H9 (cell line): ENCODE measurements around the gene RBFOX1. TPM values are rescaled to one million over a fixed set of nuclear protein-coding genes. Genes with fewer than 3 reads are reported as not detected.

Experiments used
- DNase-seq: peaks from one replicate; pipeline ENCODE4 v3.0.0-alpha.2; 2017
- H2AFZ ChIP-seq: one replicate; pipeline ENCODE4 v1.6.1; 2013; ENCODE audit warnings: mild to moderate bottlenecking, low read length, control low read depth, moderate library complexity
- H2AK5ac ChIP-seq: 2 replicates; pipeline ENCODE4 v1.6.1; 2013; ENCODE audit warnings: low read length, control low read depth, mixed read lengths; ENCODE audit not compliant: insufficient read length
- H2BK120ac ChIP-seq: one replicate; pipeline ENCODE4 v1.6.1; 2013; ENCODE audit warnings: low read depth, mild to moderate bottlenecking, low read length, control low read depth, inconsistent platforms; ENCODE audit not compliant: poor library complexity, severe bottlenecking
- H2BK12ac ChIP-seq: 2 replicates; pipeline ENCODE4 v1.6.1; 2013; ENCODE audit warnings: low read length, control low read depth, mixed read lengths, low read depth; ENCODE audit not compliant: insufficient read length
- H2BK15ac ChIP-seq: 2 replicates; pipeline ENCODE4 v1.6.1; 2013; ENCODE audit warnings: low read depth, low read length, control low read depth
- H2BK20ac ChIP-seq: one replicate; pipeline ENCODE4 v1.6.1; 2013; ENCODE audit warnings: low read depth, mild to moderate bottlenecking, low read length, control low read depth, inconsistent platforms; ENCODE audit not compliant: poor library complexity, severe bottlenecking
- H2BK5ac ChIP-seq: 2 replicates; pipeline ENCODE4 v1.6.1; 2013; ENCODE audit warnings: low read length, control low read depth, mixed read lengths; ENCODE audit not compliant: insufficient read length
- H3K14ac ChIP-seq: 2 replicates; pipeline ENCODE4 v1.6.1; 2013; ENCODE audit warnings: low read length, control low read depth; ENCODE audit not compliant: insufficient read depth
- H3K18ac ChIP-seq: 2 replicates; pipeline ENCODE4 v1.6.1; 2013; ENCODE audit warnings: low read depth, mild to moderate bottlenecking, mixed read lengths, low read length, control low read depth; ENCODE audit not compliant: insufficient read length
- H3K23ac ChIP-seq: 2 replicates; pipeline ENCODE4 v1.6.1; 2013; ENCODE audit warnings: low read length, control low read depth, mixed read lengths, low read depth; ENCODE audit not compliant: insufficient read length
- H3K23me2 ChIP-seq: 2 replicates; pipeline ENCODE4 v1.6.1; 2013; ENCODE audit warnings: low read depth, mild to moderate bottlenecking, mixed read lengths, low read length, control low read depth; ENCODE audit not compliant: insufficient read length, poor library complexity, severe bottlenecking
- H3K27ac ChIP-seq: 2 replicates; pipeline ENCODE4 v1.5.1; 2013; ENCODE audit warnings: low read length, control low read depth, mixed read lengths, low read depth; ENCODE audit not compliant: insufficient read length
- H3K27me3 ChIP-seq: 2 replicates; pipeline ENCODE4 v1.6.1; 2013; ENCODE audit warnings: low read length, control low read depth, inconsistent platforms; ENCODE audit not compliant: insufficient read depth
- H3K4ac ChIP-seq: 2 replicates; pipeline ENCODE4 v1.6.1; 2013; ENCODE audit warnings: low read depth, mild to moderate bottlenecking, control low read depth, inconsistent platforms, low read length, moderate library complexity
- H3K4me1 ChIP-seq: 2 replicates; pipeline ENCODE4 v1.6.1; 2013; ENCODE audit warnings: low read length, control low read depth, inconsistent platforms; ENCODE audit not compliant: insufficient read depth
- H3K4me2 ChIP-seq: 2 replicates; pipeline ENCODE4 v1.6.1; 2013; ENCODE audit warnings: low read length, control low read depth, mixed read lengths; ENCODE audit not compliant: insufficient read length, insufficient read depth
- H3K56ac ChIP-seq: 2 replicates; pipeline ENCODE4 v1.6.1; 2013; ENCODE audit warnings: low read depth, mild to moderate bottlenecking, mixed read lengths, low read length, control low read depth; ENCODE audit not compliant: insufficient read length
- H3K79me1 ChIP-seq: 2 replicates; pipeline ENCODE4 v1.6.1; 2013; ENCODE audit warnings: low read depth, mild to moderate bottlenecking, moderate library complexity, low read length, control low read depth, inconsistent platforms; ENCODE audit not compliant: insufficient read depth, poor library complexity, severe bottlenecking
- H3K79me2 ChIP-seq: 2 replicates; pipeline ENCODE4 v1.6.1; 2013; ENCODE audit warnings: low read length, control low read depth, inconsistent platforms; ENCODE audit not compliant: insufficient read depth
- H3K9ac ChIP-seq: 2 replicates; pipeline ENCODE4 v1.6.1; 2013; ENCODE audit warnings: low read length, control low read depth, mixed read lengths; ENCODE audit not compliant: insufficient read length; ENCODE audit errors: extremely low read depth
- H3K9me3 ChIP-seq: one replicate; pipeline ENCODE4 v1.6.1; 2013; ENCODE audit warnings: low read depth, low read length, inconsistent platforms; ENCODE audit not compliant: control insufficient read depth
- H3T11ph ChIP-seq: one replicate; pipeline ENCODE4 v1.6.1; 2013; ENCODE audit warnings: mild to moderate bottlenecking, low read length, control low read depth, inconsistent platforms
- H4K20me1 ChIP-seq: one replicate; pipeline ENCODE4 v1.6.1; 2013; ENCODE audit not compliant: control insufficient read depth, insufficient read length, insufficient read depth
- H4K5ac ChIP-seq: 2 replicates; pipeline ENCODE4 v1.6.1; 2013; ENCODE audit warnings: low read depth, mild to moderate bottlenecking, mixed read lengths, low read length, control low read depth; ENCODE audit not compliant: insufficient read length
- H4K8ac ChIP-seq: replicated peaks from 2 replicates; pipeline ENCODE4 v1.6.1; 2013; ENCODE audit warnings: low read length, control low read depth, mixed read lengths, low read depth; ENCODE audit not compliant: insufficient read length
- H4K91ac ChIP-seq: 2 replicates; pipeline ENCODE4 v1.6.1; 2013; ENCODE audit warnings: low read depth, mild to moderate bottlenecking, moderate library complexity, mixed read lengths, low read length, control low read depth; ENCODE audit not compliant: insufficient read length
- H3K27ac Mint-ChIP-seq, 3 experiments: 2 replicates in 2 of 3; 3 replicates in 1 of 3; pipeline ENCODE4 v1.8.0; 2020 to 2021; ENCODE audit warnings: mixed read lengths in 3 of 3, mild to moderate bottlenecking in 1 of 3, moderate library complexity in 1 of 3
- H3K27me3 Mint-ChIP-seq: 2 replicates; pipeline ENCODE4 v1.8.0; 2021; ENCODE audit warnings: low read depth, mild to moderate bottlenecking, moderate library complexity, mixed read lengths
- H3K36me3 Mint-ChIP-seq, 3 experiments: 2 replicates in 2 of 3; 3 replicates in 1 of 3; pipeline ENCODE4 v1.8.0; 2020 to 2021; ENCODE audit warnings: low read depth in 3 of 3, mixed read lengths in 3 of 3; ENCODE audit not compliant: insufficient read depth in 1 of 3
- H3K4me1 Mint-ChIP-seq, 2 experiments: 2 replicates each; pipeline ENCODE4 v1.8.0; 2020; ENCODE audit warnings: mixed read lengths in 2 of 2
- H3K4me3 Mint-ChIP-seq, 2 experiments: 2 replicates in 1 of 2; 3 replicates in 1 of 2; pipeline ENCODE4 v1.8.0; 2020 to 2021; ENCODE audit warnings: mild to moderate bottlenecking in 2 of 2, mixed read lengths in 2 of 2, moderate library complexity in 1 of 2
- H3K9me3 Mint-ChIP-seq, 2 experiments: 2 replicates in 1 of 2; 3 replicates in 1 of 2; pipeline ENCODE4 v1.8.0; 2020; ENCODE audit warnings: mild to moderate bottlenecking in 2 of 2, mixed read lengths in 2 of 2, moderate library complexity in 1 of 2
- WGBS: extraction: QIAGEN DNeasy Blood & Tissue Kit; methylation state at CpG from one replicate; pipeline ENCODE4 v1.1.7; 2013; ENCODE audit warnings: missing lambda C conversion rate, low lambda C conversion rate, mixed read lengths; ENCODE audit not compliant: insufficient read length; ENCODE audit errors: extremely low coverage; 5-methylcytosine and 5-hydroxymethylcytosine counted together
- total RNA-seq: library from RNA; stranded (reverse); gene quantifications from 2 replicates; pipeline ENCODE4 v1.2.1, GENCODE V29; 2021
- TF ChIP-seq, protein P1 (sequence below): fragments of 200-600 bp; sonication (generic); conservative IDR thresholded peaks from 3 replicates; pipeline ENCODE4 v1.8.0; 2021; ENCODE audit warnings: antibody characterized with exemption, mild to moderate bottlenecking

The RBFOX1 gene
- total RNA-seq, 1 experiment from 2014 or later, result 2.0 TPM

GRCh38 chr16:7366993-7367880 lies 34.6 kb downstream of the RBFOX1 start:
- no peak overlapping the region for H2AK5ac ChIP-seq
- DNase-seq, result no peak
- H3K14ac ChIP-seq, result no peak overlapping the region
- H2BK12ac ChIP-seq, result no peak overlapping the region
- peaks cover 8 to 14% of the 10 kb centered on the region in 2 experiments for H3K4me1 Mint-ChIP-seq
- H4K20me1 ChIP-seq, result no peaks in the 10 kb centered on the region
- no peak overlapping the region for H2BK5ac ChIP-seq
- no peak overlapping the region for H3K18ac ChIP-seq
- H3K9ac ChIP-seq, result no peak overlapping the region
- no peak overlapping the region for H2BK15ac ChIP-seq
- no CpG with 5 or more reads among the region's 8 CpGs for WGBS
- H2AFZ ChIP-seq, result no peak overlapping the region
- H3K27ac ChIP-seq, result no peak overlapping the region
- H3K79me1 ChIP-seq, result no peaks in the 10 kb centered on the region
- no peak overlapping the region for H3K27ac Mint-ChIP-seq
- no peaks in the 10 kb centered on the region for H3K23me2 ChIP-seq
- no peaks in the 10 kb centered on the region for H3K36me3 Mint-ChIP-seq
- no peaks in the 10 kb centered on the region for H3K27me3 ChIP-seq
- no peaks in the 10 kb centered on the region for H3K9me3 Mint-ChIP-seq
- H2BK20ac ChIP-seq, result no peak overlapping the region
- H3T11ph ChIP-seq, result no peak overlapping the region
- H3K4me1 ChIP-seq, result peaks cover 2% of the 10 kb centered on the region
- H4K91ac ChIP-seq, result no peak overlapping the region
- H3K4ac ChIP-seq, result no peak overlapping the region
- TF ChIP-seq, protein P1, sequence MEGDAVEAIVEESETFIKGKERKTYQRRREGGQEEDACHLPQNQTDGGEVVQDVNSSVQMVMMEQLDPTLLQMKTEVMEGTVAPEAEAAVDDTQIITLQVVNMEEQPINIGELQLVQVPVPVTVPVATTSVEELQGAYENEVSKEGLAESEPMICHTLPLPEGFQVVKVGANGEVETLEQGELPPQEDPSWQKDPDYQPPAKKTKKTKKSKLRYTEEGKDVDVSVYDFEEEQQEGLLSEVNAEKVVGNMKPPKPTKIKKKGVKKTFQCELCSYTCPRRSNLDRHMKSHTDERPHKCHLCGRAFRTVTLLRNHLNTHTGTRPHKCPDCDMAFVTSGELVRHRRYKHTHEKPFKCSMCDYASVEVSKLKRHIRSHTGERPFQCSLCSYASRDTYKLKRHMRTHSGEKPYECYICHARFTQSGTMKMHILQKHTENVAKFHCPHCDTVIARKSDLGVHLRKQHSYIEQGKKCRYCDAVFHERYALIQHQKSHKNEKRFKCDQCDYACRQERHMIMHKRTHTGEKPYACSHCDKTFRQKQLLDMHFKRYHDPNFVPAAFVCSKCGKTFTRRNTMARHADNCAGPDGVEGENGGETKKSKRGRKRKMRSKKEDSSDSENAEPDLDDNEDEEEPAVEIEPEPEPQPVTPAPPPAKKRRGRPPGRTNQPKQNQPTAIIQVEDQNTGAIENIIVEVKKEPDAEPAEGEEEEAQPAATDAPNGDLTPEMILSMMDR, result no peak
- H4K5ac ChIP-seq, result no peak overlapping the region
- no peak overlapping the region for H4K8ac ChIP-seq
- H2BK120ac ChIP-seq, result no peak overlapping the region
- no peak overlapping the region for H3K4me3 Mint-ChIP-seq
- H3K79me2 ChIP-seq, result no peaks in the 10 kb centered on the region
- H3K4me2 ChIP-seq, result no peak overlapping the region
- H3K9me3 ChIP-seq, result no peaks in the 10 kb centered on the region
- no peaks in the 10 kb centered on the region for H3K27me3 Mint-ChIP-seq
- no peak overlapping the region for H3K56ac ChIP-seq
- no peak overlapping the region for H3K23ac ChIP-seq
